NOMO-1 treated with DMSO at 0.1 percent for 48 hours (cell line): ENCODE measurements around the gene TMA7B.
"Not testable (repeated sequence)": the region's sequence is repeated elsewhere in the genome, so short reads cannot be mapped to it uniquely, and the experiment has no call there.

Experiments
- DNase-seq: peaks from one replicate; lab custom pipeline; 2025; ENCODE audit not compliant: unreplicated experiment; lab: John Stamatoyannopoulos, UW

Gene TMA7B

DNA sequence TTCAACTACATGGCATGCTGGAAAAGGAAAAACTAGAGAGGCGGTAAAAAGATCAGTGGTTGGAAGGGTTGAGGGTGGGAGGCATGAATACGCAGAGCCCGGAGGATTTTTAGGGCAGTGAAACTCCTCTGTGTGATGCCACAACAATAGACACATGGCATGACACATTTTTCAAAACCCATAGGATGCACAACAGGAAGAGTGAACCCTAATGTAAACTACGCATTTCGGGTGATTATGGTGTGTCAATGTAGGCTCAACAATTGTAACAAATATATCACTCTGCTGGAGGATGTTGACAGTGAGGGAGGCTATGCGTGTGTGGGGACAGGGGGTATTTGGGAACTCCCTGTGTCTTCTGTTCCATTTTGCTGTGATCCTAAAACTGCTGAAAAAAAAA lies 18.9 kb downstream of the TMA7B start:
- no peak for DNase-seq

DNA sequence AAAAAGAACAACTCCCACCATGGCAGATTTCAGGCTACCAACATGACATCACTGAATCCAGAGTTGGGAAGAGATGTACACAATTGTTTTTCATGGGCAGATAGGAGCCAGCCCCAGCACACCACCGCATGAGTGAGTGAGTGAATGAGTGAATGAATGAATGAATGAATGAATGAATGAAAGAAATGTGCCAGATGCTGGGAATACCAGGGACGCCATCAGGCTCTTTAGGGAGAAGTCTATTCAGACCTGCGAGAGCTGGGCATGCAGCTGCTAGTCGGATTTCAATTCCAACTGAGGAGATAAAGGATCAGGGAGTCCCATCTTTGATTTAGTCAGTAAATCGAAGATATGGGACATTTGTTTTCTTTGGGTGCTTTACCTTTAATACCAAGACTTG lies 19.3 kb downstream of the TMA7B start:
- no peak for DNase-seq

DNA sequence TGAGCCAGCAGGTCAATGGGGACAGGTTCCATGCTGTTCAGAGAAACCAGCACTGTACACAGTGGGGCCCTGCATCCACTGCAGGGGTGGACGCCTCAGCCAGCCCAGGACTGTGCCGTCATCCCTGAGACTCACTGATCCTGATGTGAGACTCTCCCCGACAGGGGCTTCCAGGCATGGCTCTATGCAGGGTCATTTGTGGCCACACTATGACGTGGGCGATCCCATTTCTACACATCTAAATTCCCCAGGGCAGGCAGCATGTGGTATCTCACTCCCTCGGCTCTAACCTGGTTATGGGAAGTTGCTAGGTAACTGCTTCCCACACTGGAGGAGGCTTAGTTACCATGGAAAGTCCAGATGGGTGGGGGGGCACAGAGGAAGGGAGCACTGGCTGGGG lies 20.4 kb downstream of the TMA7B start:
- no peak for DNase-seq

DNA sequence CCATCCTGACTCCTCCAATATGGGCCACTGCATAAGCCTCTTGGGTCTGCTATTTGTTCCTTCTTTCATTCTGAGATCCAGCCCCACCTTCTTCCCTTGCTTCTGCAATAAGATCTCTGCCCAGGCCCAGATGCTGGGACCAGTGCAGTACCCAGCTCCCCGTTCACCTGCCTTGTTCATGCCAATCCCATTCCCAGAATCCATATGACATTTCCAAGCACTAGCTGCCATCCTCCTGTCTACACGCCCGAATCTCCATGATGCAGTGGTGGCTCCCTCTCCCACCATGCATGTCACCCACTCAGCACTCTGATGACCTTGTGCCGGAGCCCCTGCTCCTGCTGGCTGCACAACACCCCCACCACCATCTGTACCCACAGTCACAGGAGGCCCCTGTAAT lies 23.1 kb downstream of the TMA7B start:
- no peak for DNase-seq

DNA sequence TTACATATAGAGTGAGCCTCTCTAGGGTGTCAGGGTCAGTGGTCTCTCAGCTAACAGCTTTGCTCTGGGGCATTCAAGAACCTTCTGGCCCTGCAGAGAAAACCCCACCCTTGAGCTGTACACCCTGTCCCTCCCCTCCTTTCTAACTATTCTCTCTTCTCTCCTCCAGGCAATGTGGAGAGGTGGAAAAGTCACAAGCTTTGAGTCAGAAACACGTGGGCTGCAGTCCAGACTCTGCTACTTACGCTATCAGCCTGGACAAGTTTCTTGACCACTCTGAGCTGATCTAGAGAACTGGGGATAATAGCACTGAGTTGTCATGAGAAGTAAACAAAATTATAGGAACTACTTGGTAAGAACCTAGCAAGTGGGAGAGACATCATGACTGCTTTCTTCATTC lies 23.8 kb downstream of the TMA7B start:
- no peak for DNase-seq

DNA sequence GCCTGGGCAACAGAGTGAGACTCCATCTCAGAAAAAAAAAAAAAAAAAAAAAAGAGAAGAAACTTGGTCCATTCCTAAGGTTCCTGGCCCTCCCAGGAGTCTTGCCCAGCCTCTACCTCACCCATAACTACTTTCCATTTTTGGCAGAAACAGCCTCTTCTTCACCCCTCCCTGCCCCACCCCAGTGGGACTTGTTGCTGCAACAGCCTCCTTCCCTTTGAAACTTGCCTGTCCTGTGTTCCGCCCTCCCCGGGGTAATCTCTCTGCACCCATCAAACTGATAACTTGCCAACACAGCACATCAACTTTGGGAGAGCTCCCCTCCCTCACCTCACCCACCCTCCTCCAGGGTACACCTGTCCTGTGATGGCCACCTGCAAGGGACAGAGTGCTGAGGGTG lies 24.5 kb downstream of the TMA7B start:
- no peak for DNase-seq

DNA sequence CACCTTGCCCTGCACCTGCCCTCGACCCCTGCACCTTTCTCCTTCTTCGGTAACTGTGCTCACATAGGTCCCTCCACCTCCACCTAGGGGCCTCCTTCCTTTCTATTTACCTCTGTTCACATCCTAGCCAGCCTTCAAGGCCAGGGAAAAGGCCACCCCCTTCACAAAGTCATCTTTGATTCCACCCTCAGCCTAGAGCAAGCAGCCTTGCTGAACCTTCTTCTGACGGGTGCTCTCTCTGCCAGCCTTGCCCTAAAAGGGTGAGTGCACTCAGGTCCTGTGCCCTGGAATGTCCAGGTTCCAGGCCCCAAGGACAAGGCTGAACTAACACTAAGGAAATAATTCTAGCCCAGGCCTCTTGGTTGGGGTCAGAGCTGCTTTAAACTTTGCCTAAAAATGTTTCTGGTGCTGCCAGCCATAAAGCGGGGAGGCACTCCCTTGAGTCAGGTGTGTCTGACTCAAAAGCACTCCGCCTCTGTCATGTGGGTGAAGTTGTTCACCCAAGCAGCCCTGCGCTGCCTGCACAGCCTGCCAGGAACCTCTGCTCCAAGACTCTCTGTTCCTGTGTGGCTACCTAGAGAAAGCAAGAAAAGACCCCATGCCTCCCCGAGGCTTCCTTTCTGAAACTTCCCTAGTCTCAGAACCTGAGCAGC lies 25.3 kb downstream of the TMA7B start:
- DNase-seq = no peak

DNA sequence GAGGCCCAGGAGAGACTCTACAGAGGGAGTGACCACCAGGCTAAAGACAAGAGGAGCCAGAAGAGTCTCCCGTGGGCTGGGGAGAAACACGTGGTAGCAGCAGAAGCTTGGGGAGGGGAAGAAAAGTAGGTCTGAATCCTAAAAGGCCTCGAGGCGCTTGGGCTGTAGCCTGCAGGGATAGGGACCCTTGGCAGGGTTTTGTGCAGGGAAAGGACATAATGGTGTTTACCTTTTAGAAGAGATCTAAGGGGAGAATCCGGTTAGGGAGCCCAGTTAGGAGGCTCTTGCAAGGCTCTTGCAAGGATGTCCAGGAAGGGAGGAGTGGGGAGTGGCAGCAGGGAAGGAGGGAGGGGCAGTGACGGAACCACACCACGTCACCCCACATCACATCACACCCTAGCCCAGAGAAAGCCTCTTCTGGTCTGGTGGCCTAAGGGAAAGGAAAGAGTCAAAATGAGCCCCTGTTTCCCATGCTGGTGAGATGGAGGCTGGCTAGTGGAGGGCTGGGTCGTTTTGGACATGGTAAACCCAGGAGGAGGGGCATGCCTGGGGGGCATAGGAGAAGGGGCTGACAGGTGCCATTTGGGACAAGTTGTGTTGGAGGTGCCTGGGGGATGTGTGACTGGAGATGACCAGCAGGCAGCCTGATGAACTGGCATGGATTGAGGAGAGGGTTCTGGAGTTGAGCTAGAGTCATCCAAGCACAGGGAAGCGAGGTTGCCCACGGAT lies 28.4 kb downstream of the TMA7B start:
- no peak for DNase-seq

DNA sequence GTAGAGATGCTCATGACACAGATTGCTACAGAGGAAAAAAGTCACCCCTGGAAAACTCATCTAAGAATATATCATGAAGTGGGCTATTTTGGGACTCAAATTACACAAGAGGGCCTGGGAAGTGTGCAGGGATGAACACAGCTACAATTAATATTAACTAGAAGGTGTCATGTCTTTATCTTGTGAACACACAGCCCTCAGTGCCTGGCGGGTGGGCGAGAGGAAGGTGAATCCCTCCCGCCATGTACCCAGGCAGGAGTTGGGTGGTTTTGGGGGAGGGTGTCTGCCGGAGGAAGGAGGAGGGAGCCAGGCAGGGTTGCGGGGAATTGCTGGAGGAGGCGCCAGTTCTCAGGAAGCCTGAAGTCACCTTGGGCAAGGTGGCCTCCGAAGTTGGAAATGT lies 29.4 kb downstream of the TMA7B start:
- DNase-seq = no peak

DNA sequence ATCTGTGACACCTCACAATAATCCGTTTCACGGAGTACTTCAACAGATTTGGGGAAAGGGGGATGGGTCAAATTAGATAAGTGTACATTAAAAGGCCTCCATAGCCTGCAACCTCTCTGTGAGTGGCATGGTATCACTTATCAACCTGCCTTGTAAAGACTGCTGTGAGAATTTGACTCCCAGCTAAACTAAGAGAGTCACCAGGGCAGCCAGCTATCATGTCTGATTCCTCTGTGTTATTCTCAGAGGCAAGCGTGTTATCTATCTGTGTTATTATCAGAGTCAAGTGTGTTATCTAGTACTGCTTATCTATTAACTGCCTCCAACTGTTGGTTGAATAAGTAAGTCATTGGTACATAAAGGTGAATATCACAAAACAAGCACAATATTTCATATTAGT lies 30.5 kb downstream of the TMA7B start:
- no peak for DNase-seq

DNA sequence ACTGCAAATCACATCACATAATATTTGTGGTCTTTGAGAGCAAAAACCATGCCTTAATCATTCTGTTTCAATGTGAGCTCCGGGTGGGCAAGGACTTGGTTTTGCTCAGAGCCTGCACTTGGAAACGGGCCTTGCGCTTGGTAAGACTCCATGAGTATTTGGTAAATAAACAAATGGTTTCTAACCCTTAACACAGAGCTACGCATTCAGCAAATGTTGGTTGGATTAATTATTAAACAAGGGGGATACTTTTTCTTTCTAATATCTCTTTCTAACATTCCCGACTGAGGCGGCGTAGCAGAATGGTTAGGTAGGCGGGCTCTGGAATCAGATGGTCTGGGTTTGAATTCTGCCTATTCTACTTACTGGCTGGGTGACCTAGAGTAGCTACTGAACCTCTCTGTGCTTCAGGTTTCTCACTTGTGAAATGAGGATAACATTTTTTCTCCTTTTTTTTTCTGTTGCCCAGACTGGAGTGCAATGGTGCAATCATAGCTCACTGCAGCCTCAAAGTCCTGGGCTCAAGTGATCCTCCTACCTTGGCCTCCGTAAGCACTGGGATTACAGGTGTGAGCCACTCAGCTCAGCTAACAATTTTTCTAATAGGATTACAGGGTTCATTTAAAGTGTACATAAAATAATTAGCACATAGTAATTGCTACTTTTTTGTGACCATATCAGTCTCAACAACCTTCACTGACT lies 31.1 kb downstream of the TMA7B start:
- DNase-seq = no peak

DNA sequence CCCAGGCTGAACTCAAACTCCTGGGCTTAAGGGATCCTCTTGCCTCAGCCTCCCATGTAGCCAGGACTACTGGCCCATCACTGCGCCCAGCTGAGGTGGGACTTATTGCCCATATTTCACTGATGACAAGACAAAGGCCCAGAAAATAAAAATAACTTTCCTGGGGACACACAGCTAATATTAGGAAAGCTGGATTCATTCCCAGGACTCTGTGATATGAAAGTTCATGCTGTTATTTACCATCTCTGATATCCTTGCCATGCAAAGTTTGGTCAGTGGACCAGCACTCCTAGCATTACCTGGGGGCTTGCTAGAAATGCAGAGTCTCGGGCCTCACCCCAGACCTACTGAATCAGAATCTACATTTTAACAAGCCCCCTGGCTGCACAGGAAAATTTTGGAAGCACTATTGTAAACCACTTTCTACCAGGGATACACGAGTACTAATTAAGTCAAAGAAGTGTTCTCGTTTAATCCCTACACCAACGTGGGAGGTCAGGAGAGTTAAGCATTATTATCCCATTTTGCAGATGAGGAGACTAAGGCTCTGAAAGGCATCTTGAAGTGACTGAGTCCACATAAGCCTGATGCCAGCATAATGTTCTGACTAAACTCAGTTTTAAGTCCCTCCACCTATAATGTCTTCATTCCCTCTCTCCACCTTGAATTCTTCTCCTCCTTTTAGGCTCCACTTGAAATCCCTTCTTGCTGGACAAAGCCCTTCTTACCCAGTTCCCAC lies 32.1 kb downstream of the TMA7B start:
- no peak for DNase-seq

DNA sequence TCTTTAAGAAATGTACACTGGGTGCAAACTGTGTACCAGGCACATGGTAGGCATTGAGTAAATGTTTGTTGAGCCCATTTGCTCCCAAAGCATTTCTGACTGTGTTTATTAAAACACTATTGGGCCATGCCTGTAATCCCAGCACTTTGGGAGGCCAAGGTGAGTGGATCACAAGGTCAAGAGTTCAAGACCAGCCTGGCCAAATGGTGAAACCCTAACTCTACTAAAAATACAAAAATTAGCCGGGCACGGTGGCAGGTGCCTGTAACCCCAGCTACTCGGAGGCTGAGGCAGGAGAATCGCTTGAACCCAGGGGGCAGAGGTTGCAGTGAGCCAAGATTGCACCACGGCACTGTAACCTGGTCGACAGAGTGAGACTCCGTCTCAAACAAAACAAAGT lies 32.7 kb downstream of the TMA7B start:
- not testable (repeated sequence) for DNase-seq

DNA sequence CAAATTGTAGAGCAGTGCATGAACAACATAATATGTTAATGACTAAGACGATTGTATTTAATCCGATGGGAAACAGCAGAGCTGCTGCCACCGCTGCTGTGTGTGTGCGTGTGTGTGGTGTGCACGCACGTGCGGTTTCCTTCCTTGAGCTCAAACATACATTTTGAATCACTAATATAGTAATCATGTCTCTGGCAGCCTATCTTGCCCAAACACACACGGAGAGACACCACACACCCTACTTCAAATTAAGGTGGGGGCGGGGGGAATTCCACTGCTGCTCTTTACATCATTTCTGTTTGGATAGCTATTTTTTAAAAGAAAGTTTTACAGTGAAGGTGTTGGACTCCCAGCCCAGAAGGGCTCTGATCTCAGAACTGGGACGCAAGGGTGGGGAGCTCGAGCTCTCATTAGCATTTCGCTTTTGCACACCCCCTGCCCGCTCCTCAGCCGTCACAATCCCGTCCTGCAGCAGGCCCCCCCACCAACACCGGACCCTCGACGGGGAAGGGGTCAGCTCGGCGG lies 33.9 kb downstream of the TMA7B start:
- DNase-seq = no peak

DNA sequence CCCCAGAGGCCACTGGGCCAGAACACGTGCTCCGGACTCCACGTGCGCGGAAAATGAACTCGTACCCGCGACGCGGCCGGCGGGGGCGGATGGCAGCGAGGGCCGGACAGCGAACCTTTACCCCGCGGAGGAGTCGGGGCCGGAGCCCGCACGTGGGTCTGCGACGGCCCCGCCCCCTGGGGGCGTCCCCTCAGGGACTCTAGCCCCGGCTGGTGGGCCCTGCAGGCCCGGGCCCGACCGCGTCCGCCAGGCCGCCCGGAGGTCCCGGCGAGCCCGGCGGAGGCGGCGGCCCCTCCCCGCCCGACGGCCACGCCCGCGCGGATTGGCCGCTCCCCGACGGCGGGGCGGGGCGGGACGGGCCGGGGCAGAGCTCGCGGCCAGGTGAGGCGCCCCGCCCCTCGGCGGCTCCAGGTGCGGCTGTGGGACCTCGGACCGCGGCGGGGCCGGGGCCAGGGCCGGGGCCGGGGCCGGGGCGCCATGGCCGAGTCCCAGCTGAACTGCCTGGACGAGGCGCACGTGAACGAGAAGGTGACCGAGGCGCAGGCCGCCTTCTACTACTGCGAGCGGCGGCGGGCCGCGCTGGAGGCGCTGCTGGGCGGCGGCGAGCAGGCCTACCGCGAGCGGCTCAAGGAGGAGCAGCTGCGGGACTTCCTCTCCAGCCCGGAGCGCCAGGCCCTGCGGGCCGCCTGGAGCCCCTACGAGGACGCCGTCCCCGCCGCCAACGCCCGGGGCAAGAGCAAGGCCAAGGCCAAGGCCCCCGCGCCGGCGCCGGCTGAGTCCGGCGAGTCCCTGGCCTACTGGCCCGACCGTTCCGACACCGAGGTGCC lies 34.6 kb downstream of the TMA7B start, which contains the start of gene FAM83F:
Gene FAM83F, plus strand, starts transcription at position 389 of the 827 bp plus-strand sequence. Its CDS starts 89 bp downstream, at position 478.
- no peak for DNase-seq

DNA sequence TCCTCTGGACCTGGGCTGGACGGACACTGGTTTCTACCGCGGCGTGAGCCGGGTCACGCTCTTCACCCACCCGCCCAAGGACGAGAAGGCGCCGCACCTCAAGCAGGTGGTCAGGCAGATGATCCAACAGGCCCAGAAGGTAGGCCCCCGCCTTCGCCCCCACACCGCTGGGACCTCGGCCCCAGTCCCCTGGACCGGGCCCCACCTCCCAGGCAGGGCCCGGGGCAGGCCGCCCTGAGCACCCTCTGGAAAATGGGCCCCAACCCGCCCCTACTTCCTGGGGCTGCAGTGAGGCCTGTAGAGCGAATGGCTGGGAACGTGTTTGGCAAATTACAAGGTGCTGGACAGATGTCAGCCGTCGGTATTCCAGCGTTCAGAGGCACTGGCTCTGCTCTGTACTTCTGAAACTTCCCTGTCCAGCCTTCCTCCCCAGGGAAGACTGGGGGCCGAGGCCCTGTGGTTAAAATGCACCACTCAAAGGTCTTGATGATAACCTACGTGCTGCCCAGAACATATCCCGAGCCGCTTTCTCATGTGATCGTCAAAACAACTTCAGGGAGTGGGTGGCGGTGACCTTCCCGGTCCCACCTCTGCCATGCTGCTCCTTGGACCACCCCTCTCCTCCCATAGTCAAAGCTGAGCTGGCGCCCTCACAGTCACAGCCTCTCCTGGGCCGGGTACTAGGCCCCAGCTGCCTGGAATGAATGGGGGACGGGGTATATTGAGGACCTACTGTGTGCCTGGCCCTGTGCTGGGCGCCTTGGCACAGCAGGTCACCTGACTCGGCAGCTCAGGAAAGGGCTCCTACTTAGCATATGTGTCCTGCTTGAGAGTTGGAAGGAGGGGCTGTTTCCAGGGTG lies 35.4 kb downstream of the TMA7B start:
- DNase-seq = no peak

DNA sequence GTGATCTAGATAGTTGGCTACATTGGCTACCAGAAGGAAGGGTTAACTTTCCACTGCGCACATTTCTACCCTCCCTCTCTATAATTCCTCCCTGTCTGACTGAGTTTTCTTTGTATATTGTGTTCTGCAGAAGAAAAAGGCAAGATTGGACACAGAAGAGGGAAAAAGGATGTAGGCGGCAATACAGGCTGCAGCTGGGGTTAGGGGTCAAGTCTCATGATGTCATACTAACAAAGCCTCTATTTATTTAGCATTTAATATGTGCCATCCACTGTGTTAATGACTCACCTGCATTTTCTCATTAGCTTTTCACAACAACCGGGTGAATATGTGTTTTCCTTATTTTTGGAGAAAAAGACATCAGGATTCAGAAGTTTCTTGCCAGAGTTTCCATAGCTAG lies 36.5 kb downstream of the TMA7B start:
- DNase-seq = no peak

DNA sequence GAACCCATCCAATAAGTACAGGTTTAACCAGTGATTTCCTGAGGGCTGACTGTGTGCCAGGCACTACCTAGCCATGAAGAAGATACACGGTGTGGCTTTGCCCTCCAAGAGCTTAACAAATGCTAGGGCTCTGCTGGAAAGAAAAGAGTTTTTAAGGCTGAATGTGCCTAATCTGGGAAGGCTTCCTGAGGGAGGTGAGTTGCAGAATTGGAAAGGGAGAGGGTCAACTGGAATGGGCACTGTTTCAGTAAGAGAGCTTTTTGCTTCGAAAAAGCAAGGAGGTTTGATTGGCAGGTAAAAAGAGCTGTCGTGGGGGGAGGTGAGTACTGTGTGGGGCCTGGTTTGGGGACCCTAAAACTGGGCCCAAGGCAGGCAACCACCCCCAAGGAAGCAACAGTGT lies 37.2 kb downstream of the TMA7B start:
- no peak for DNase-seq

DNA sequence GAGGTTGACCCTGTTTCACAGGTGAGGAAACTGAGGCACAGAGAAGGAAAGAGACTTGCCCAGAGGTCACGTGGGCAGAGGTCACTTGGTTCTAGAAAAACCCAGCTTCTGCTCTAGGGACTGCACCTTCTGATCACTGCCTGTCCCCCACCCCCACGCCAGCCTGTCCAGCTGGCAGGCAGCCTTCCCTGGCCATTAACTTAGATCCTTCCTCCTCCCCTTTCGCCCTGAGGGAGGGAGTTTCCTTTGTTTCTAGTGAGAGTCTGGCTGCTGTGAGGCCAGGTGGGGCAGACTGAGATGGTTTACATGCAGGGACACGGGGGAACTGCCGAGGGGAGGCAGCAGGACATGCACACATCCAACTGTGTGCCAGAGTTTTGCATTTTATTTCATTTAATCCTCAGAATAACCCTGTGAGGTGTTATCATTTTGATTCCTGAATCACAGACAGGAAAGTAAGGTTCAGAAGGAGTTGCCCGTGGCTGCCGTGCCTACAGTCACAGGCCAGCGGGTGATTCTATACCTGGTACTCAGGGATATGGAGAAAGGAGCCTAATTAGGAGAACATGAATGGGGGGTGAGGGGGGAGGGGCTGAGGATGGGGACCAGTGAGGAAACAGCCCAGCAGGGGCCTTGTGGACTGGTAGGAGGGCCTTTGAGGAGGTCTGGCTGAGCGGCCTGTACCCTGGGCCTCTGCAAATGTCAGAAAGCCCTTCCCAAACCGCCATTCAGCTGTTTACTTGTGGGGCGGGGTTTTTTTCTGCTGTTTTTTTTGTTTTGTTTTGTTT lies 37.9 kb downstream of the TMA7B start:
- DNase-seq = no peak
